Measurements from ENCODE around the gene GMDS.

The GMDS gene

DNA sequence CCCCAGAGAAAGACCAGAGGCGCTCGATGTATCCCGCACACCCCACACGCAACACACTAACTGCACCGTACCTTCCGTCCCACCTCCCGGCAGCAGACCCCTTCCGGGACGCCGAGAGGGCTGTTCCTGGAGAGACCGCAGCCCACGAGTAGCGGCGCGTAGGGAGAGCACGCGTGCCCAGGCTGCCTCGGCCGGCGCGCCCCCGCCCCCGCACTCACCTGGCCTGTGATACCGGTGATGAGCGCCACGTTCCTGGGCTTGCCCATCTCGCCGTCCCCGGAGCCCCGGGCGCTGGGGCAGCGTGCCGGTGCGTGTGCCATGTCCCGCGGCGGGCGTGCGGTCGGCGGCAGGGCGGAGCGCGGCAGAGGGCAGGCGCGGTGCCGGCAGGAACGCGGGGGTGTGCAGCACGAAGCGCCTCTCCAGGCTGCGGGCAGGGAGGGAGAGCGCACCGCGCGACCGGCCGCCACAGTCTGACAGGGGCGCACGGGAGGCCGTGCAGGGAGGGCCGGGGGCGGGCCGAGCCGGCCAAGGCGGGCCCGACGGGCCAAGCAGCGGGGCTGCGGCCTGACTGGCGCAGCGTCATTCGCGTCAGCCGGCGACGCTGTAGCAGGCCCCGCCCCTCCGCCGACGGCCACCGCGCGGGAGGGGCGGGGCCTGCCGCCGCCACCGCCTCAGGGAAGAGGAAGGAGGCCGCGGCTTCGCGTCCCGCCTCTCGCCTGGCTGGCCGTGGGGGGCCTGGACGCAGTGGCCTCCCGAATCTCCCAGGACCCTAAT, at the start of gene GMDS:
Gene GMDS (minus strand): TSS at position 503 of the 774 bp plus-strand sequence.
- in situ Hi-C loops (cut with MboI; ENCODE audit: low sequenced_read_pairs), result no loop called here

DNA sequence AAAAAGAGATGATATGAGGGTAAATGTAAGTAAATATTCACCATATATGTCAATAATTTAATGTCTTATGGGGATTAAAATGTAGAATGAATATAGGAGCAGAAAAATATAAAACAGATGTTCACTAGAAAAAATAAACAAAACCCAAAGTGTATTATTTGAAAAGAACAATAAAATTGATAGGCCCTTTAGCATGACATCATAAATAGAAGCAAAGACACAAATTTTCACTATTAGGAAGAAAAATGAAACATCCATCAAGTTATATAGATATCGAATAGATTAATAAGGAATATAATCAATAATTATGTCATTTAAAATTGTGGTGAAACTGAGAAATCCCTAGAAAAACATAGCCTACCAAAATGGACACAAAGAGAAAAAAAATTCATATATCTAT, 40.1 kb upstream of the GMDS start:
- in situ Hi-C loops (cut with MboI; ENCODE audit: low sequenced_read_pairs), result no loop called here

GRCh38 chr6:2275892-2276242, 30.5 kb upstream of the GMDS start:
- in situ Hi-C loops (cut with MboI; ENCODE audit: low sequenced_read_pairs), result no loop called here

DNA sequence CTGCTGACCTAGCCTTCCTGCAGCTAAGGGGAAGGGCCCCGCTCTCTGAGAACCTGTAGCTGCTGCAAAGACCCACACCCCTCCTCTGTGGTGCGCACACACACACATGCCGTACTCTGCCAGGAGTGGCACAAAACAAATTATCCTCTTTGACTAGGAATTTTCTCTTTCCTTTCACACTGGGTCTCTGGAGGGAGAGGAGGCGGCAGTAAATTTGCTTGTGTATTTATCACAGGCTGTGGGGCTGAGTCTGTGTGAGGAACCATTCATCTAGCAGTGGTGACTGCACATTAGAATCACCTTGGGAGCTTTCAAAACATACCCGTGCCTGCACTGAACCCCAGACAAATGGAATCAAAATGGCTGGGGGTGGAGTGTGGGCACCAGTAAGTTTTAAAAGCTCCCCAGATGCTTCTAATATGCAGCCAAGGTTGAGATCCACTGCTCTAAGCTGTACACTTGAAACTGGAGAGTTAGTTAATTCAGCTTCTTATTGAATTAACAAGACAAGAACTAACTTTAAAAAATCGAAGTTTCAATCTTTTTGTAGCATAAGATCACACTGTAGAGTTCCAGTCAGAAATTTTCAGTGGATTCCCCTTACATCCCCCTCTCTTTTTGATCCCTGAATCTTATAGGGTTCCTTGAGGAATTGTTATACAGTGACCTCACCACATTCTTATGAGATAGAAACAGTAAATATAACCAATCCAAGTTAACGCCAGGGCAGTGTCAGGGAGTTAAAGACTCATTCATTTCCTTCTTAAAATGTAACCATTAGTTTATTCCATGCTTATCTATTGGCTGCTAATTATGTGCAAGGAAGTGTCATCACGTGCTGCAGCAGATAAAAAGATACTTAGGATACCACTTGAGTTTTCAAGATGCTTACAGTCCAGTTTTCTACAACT, 29.8 kb upstream of the GMDS start:
- in situ Hi-C loops (cut with MboI; ENCODE audit: low sequenced_read_pairs), result no loop called here

- in situ Hi-C loops (cut with MboI; ENCODE audit: low sequenced_read_pairs), result no loop called here
These were observed 27.3 kb upstream of the GMDS start for GRCh38 chr6:2272696-2273095.

DNA sequence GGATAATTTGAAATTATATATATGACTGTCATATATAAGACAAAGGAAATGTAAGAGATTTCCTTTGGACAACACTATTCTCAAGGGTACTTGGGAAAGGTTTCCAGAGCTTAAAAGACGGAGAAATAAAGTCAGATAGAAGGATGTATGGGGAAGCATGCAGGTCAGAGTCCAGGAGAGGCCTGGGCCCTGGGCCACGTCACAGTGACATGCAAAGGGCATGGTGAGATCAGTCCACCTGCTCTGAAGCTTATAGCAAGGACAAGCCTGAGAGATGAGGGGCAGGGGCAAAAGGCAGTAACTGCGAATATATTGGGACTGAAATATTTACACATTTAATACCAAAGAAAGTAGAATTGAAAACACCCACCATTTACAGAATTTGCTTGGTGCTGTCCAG, 24.6 kb upstream of the GMDS start:
- in situ Hi-C loops (cut with MboI; ENCODE audit: low sequenced_read_pairs), result no loop called here

- in situ Hi-C loops (cut with MboI; ENCODE audit: low sequenced_read_pairs), result no loop called here
These were observed 21.4 kb upstream of the GMDS start for GRCh38 chr6:2266841-2267240.

GRCh38 chr6:2266031-2266795, 20.8 kb upstream of the GMDS start:
- in situ Hi-C loops (cut with MboI; ENCODE audit: low sequenced_read_pairs), result no loop called here

DNA sequence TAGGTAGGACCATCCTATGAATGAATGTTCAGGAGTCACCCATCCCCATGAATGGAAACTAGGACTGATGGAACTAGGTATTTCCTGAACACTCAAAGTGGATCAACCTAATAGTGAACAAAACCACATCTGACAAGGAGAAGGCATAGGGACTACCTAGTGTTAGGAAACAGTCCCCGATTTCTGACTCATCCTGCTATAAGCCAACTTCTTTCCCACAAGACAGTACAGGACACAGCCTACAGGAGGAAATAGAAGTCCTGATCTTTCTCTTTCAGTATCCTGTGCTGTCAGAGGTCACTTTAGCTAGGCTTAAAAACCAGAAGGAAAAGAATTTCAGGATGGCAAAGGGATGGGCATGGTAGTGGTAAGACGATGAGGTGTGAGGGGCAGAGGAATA, 19.5 kb upstream of the GMDS start:
- in situ Hi-C loops (cut with MboI; ENCODE audit: low sequenced_read_pairs), result no loop called here

DNA sequence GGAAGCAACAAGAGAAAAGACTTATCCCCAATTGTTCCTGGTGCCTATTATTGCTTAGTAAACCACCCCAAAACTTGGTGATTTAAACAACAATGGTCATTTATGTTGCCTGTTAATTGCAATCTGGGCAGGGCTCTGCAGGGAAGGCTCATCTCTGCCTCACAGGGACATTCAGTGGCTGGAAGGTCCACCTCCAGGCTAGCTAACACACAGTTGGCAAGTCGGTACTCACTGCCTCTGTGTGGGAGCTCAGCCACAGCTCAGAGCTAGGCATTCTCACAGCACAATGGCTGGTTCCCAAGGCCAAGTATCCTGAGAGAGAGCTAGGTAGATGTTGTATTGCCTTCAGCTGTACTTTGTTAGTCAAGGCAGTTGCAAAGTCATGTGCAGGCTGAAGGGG, 18.5 kb upstream of the GMDS start:
- in situ Hi-C loops (cut with MboI; ENCODE audit: low sequenced_read_pairs), result no loop called here

- in situ Hi-C loops (cut with MboI; ENCODE audit: low sequenced_read_pairs), result no loop called here
These were observed 14.2 kb upstream of the GMDS start for GRCh38 chr6:2259574-2259973.

- in situ Hi-C loops (cut with MboI; ENCODE audit: low sequenced_read_pairs), result no loop called here
These were observed 13.6 kb upstream of the GMDS start for GRCh38 chr6:2259002-2259494.

DNA sequence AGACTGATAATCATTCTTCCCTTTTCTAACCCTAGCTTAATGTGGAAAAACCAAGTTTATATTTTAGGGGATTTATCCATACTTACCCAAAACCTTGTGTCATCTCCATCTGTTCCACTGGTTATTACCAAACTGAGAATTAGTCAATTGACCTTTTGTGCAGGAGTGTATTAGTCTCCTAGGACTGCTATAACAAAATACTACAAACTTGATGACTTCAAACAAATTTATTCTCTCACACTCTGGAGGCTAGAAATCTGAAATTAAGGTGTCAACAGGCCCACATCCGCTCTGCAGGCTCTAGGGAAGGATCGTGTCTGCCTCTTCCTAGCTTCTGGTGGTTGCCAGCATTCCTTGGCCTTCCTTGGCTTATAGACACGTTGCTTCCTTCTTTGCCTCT, 12.7 kb upstream of the GMDS start:
- in situ Hi-C loops (cut with MboI; ENCODE audit: low sequenced_read_pairs), result no loop called here

- in situ Hi-C loops (cut with MboI; ENCODE audit: low sequenced_read_pairs), result no loop called here
These were observed 12.0 kb upstream of the GMDS start for GRCh38 chr6:2257363-2257762.

- in situ Hi-C loops (cut with MboI; ENCODE audit: low sequenced_read_pairs), result no loop called here
These were observed 9.3 kb upstream of the GMDS start for GRCh38 chr6:2254747-2255146.

- in situ Hi-C loops (cut with MboI; ENCODE audit: low sequenced_read_pairs), result no loop called here
These were observed 3.7 kb upstream of the GMDS start for GRCh38 chr6:2249126-2249525.

- in situ Hi-C loops (cut with MboI; ENCODE audit: low sequenced_read_pairs), result no loop called here
These were observed 2.3 kb upstream of the GMDS start for GRCh38 chr6:2247664-2248063.

GRCh38 chr6:2245877-2246863, 765 bp upstream of the GMDS start:
- in situ Hi-C loops (cut with MboI; ENCODE audit: low sequenced_read_pairs), result no loop called here

GRCh38 chr6:2244261-2245102, 923 bp downstream of the GMDS start:
- in situ Hi-C loops (cut with MboI; ENCODE audit: low sequenced_read_pairs), result no loop called here
